GM18508 (cell line): ENCODE results near the gene CTNNA1.
"Not testable (repeated sequence)": the region's sequence is repeated elsewhere in the genome, so short reads cannot be mapped to it uniquely, and the experiment has no call there.

Source experiments
- ATAC-seq: cut with Tn5 transposase; IDR thresholded peaks from one replicate; pipeline ENCODE4 v1.9.1; 2021; ENCODE audit warnings: moderate number of reproducible peaks; ENCODE audit not compliant: insufficient read depth, unreplicated experiment

The CTNNA1 gene

DNA sequence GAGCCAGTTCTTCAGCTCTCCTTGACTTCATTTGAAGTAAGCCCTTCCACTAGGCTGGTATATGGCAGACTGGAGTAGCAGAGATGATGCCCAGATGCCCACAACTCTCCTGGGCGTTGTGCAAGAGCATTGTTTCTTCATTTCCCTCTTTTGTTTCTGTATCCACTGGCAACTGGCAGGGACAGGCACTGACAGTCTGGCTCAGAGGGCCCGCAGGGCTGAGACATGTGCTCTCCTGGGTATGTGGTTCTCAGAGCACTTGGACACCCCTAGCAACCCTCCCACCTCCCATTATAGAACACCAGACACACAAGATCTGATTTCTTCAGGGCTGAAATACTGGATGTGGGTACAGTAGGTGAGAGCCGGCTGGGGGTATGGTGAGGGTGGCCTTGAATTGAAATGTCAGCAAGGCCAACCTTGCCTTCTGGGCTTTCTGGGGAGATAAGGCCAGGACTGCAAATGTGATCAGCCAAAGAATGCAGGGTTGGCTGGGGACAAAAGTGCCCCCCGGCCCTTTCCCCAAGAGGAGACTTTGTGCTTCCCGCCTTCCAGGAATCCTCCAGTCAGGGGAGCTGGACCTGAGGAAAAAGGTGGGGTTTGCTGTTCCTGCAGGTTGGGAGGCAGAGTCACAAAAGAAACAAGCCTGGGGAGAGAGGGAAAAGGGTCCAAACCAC is 28.6 kb upstream of the CTNNA1 start:
- no peak for ATAC-seq

DNA sequence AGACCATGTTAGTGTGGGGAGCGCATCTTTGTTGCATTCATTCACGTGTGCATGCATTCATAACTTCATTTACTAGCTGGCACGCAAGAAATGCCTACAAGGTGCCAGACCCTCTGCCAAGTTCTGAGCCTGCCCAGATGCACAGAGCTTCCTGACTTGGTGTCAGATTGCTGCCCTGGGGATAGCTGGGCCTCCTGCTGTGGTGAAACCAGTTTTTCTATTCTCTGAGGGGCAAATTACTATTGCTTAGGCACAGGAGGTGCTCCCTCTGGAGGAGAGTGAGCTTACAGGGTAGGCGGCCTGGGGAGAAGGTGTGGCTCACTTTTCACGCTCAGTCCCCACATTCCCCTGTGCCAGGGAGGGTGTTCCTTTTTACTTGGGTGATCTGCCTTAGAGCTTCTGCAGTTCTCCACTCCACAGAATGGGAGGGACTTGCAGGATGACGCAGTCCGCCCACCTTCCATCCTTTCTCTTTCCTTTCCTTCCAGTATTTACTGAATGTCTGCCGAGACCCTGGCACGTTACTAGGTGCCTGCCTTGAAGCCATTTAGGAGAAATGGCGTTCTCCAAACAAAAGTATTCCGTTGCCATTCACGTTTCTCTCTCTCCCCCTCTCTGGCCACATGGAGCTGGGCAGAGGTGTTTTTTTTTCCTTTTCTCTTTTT is 27.9 kb upstream of the CTNNA1 start:
- no peak for ATAC-seq

DNA sequence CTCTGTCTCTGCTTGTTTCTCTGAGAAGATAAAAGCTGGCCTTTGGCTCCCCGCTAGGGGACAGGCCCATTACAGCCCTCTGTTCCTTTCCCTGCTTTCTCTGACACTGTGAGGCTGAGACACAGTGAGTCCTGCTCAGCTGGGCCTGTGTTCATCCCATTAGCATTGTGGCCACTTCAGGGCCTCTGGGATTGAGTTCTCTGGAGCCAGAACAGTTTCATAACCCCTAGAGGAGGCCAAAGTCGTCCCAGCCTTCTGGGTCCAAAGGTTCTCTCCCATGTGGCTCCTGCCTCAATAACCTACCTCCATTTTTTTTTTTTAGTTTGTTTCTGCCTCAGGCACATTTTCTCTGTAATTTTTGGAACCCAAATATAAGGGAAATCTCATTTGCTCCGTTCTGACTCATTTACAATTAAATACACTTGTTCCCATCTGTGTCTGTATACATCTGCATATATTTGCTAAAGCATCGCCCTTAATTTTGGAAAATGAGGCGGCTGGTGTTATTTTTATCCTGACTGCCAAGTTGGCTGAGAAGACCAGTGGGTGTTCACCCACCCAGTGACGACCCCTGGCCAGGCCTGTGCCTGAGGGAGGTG is 27.3 kb upstream of the CTNNA1 start:
- ATAC-seq, result no peak

DNA sequence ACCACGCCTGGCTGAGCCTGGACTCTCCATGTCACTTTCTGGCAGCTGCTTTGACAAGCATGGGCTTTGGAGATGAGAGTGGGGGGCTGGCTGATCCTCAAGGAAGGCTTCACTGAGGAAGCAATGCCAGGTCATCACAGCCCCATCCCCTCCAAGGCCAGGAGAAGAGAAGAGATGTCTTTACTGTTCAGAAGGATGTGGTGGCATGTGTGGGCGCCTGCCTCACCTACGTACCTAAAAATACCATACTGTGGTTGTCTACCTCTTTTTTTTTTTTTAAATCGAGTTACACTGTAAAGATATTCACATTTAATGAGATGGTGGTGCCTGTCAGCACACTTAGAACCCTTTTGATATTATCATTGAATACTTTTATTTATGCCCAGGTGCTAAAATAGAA is 26.4 kb upstream of the CTNNA1 start:
- no peak for ATAC-seq

DNA sequence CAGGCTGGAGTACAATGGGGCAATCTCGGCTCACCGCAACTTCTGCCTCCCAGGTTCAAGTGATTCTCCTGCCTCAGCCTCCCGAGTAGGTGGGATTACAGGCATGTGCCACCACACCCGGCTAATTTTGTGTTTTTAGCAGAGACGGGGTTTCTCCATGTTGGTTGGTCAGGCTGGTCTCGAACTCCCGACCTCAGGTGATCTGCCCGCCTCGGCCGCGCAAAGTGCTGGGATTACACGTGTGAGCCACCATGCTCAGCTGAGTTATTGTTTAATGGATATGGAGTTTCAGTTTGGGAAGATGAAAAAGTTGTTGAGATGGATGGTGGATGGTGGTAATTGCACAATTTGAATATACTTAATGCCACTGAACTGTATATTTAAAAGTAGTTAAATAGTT is 22.7 kb upstream of the CTNNA1 start:
- not testable (repeated sequence) for ATAC-seq

DNA sequence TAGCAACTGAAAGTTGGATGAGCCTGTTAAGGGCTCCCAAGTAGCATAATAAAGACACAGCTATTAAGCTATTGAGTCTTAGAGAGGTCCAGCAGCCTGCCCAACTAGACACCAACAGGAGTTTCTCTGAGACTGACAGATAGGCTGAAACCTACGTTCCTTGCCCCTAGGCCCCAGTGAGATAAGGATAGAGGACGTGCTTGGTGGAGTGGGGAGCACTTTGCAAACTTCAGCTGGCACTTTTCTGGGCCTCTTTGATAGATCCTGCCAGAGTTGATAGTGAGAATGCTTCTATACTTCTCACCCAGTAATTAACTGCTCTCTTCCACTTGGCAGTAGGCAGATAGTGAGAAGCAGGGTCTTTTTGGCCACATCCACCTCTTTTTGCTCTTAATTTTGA is 20.8 kb upstream of the CTNNA1 start:
- no peak for ATAC-seq

DNA sequence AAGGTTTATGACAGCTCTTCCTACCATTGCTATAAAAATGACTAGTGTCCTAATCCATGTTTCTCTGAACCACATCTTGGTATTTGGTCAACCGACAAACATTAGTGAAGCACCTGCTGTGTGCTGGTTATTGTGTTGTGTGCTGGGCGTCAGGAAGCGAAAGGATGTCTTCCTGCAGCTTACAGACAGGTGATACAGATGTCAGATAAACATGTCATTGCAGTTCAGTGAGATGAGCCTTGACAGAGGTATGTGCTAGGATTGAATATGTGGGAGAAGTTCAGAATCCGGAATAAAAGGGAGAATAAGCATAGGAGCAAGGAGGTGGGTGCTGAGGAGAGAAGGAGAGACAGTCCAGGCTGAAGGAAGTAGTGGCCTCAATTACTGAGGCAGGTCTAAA is 20.3 kb upstream of the CTNNA1 start:
- ATAC-seq, result no peak

DNA sequence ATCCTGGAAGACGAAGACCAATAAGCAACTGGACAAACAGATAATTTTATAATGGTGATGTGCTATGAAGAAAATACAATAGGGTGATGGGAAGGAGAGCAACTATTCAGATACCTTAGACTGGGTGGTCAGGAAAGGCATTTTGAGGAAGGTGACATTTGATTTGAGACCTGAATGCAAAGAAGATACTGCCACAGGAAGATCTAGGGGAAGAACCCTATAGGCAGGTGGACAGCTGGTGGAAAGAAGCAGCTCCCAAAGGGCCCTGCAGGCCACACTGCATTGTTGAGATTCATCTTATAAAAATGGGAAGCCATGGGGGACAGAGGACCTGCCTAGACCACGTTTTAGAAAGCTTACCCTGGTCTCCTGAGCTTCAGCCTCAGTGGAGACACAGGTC is 19.7 kb upstream of the CTNNA1 start:
- no peak for ATAC-seq

DNA sequence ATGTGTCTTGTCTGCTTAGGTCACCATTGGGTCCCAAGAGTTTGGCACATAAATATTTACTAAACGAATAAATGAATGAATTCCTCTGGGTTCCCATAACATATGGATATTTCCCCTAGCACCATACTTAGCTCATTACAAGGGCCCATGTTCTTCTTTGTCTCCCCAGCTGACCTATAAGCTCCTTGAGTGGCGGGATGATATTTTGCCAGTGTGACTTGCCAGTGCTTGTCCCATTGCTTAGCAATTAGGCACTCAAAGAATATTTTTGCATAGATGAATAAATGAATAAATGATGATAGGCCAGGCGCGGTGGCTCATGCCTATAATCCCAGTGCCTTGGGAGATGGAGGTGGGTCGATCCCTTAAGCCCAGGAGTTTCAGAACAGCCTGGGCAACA is 16.9 kb upstream of the CTNNA1 start:
- no peak for ATAC-seq

DNA sequence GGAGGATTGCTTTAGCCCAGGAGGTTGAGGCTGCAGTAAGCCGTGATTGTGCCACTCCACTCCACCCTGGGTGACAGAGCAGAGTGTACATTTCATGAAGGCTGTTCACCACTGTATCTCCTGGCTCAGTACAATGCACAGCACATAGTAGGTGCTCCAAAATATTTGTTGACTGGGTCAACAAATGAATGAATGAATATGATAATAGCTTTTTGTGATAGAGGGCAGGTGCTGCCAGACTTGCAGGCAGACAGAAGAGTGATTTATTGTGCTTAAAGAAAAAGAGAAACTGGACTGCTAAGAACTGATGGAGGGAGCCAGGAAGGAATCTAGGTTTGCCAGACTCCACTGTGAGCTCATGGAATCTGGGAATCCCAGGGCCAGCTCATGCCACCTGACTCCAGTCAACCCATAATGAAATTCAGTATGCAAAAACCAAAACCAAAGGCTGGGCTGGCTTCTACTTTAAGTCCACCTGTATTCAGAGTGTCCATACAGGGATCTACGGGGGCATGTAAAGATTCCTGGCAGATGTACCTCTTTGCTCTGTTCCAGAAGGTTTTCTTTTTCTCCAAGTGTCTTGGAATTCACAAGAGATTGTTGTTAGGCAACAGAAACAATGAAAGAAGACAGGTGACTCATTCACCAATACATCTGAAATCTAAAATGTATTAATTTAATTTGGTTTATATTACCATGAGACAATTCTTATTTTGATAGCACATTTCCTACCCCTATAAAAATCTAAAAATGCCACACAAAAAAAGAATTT is 15.5 kb upstream of the CTNNA1 start:
- ATAC-seq, result no peak

DNA sequence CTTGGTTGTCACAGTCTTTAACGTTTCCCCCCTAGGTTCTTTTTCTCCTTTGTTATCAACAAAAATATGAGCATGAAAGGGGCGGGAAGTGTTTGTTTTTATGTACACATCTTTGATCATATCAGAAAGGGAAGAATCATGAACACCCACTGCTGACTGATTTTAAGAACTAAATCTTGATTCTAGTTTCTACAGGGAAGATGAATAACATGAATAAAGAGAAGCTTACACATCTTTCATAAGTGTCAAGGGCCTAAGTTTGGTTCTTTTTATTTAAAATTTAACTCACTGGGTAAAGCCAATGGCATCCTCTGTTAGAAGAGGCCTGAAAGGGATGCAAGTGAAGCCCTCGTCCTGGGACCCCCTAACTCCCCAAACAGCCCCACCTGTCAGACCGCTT is 14.8 kb upstream of the CTNNA1 start:
- ATAC-seq, result no peak

DNA sequence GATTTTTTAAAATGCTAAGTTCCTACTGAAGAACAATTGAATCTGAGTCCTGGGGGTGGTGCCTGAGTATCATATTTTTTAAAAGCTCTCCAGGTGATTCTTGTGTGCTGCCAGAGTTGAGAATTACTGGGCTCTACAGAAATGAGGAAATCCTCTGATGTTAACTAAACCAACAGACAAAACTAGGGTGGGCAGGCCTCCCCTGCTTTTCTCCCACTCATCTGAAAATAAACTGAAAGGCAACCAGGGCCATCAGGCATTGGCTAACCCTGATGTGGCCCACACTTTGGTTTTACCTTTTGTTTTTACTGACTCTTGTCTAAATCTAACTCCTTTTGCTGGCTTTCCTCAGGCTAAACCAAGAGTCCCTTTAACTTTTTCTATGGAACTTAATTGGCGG is 13.3 kb upstream of the CTNNA1 start:
- ATAC-seq, result no peak

DNA sequence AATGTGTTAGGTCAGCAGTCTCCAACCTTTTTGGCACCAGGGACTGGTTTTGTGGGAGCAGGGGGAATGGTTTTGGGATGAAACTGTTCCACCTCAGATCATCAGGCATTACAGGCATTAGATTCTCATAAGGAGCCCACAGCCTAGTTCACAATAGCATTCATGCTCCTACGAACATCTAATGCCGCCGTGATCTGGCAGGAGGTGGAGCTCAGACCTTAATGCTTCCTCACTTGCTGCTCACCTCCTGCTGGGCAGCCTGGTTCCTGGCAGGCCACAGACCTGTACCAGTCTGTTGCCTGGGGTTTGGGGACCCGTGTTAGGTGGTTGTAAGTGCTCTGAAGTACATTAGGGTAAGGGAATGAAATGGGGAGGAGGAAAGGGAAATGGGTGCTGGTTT is 9.7 kb upstream of the CTNNA1 start:
- no peak for ATAC-seq

DNA sequence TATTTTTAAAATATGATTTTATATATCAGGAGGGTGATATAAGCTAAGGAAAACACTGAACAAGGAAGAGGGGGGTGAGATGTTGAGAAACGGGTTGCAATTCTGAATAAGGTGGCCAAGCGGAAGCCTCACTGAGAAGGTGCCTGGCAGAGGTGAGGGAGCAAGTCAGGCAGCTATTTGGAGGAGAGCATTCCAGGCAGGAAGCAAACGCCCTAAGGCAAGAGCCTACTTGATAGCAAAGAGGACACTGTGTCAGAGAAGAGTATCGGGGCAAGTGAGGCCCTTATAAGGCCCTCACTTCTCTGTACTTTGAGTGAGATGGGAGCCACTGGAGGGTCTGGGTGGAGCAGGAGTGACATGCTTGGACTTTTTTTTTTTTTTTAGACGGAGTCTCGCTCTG is 8.0 kb upstream of the CTNNA1 start:
- no peak for ATAC-seq

DNA sequence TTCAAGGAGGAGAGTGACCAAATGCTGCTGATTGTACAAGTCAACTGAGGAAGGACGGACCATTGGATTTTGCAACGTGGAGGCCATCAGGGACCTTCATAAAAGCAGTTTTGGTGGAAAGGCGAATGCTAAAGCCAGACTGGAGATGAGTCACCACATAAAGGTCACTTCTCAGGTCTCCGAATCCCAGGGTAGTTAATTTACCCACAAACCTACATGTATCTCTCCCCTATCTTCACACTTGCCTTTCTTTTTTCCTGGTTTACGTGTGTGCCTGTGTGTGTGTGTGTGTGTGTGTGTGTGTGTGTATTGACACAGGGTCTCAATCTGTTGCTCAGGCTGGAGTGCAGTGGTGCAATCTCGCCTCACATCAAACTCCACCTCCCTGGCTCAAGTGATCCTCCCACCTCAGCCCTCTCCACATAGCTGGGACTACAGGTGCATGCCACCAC is 4.6 kb upstream of the CTNNA1 start:
- no peak for ATAC-seq

DNA sequence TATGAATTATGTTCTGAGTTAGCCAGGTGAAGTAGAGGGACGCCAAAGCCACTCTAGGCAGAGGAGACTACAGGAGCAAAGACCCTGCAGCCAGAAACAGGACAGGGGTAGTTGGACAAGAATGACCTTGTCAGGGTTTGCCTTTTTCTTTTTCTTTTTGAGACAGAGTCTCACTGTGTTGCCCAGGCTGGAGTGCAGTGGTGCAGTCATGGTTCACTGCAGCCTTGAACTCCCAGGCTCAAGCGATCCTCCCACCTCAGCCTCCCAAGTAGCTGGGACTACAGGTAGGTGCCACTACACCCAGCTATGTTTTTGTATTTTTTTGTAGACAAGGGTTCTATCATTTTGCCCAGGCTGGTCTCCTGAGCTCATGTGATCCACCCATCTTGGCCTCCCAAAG is 1.9 kb upstream of the CTNNA1 start:
- not testable (repeated sequence) for ATAC-seq

DNA sequence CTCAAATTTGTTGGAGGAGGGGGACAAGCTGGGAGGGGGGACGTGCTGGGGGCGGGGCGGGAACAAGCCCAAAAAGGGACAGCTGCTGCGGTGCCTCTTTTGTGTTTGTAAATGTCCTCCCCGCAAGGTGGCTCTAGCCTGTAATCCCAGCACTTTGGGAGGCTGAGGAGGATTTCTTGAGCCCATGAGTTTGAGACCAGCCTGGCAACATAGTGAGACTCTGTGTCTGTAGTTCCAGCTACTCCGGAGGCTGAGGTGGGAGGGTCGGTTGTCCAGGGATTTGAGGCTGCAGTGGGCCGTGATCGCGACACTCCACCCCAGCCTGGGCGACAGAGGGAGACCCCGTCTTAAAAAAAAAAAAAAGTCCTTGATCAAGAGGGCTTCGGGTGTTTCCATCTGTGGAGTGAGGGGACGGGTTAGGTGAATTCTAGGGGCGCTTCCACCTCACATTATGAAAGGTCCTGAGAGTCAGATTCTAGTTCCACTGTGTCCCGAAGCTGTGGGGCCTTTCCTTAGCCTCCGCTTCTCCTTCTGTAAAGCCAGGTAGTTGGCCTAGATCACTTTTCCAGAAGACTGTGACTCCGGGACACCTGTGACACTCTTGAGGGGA is 779 bp upstream of the CTNNA1 start:
- ATAC-seq, result no peak

DNA sequence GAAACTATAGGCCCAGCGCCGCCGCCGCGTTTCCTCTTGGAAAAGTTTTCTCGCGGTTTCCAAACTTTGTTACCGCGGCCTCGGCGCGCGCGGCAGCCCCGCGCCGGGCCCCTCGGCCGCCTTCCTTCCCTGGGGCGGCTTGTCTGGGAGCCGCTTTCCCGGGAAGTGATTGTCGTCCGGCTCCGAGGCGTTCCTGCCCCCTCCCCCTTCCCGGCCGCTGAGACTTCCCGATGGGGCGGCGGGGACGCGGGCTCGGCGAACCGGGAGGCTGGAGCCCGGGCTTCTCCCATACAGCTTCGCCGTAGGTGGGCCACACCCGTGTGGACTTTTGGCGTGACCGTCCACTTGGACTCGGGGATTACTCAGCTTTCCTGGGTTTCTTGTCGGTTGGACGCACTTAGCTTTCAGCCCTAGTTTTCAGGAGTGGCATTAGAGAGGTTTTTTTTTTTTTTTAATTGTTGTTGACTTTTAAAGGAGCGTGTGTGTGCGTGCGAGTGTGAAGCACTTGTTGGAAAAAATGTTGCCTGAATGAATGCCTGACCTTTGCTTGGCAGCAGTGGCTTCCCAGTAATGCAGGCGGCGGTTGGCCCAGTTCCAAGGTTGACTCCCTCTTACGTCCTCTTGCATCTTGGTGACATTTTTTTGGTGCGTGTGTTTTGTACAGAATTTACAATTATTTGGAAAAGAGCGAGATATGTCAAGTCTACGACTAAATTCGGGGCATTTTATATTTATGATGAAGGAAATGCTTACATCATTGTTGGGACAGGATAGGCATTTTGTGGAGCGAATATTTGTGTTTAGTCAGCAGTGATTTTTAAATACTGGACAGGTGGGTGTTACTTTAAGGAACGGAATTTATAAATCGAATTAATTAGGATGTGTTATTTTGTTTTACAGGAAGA is 821 bp downstream of the CTNNA1 start:
- ATAC-seq, result no peak

DNA sequence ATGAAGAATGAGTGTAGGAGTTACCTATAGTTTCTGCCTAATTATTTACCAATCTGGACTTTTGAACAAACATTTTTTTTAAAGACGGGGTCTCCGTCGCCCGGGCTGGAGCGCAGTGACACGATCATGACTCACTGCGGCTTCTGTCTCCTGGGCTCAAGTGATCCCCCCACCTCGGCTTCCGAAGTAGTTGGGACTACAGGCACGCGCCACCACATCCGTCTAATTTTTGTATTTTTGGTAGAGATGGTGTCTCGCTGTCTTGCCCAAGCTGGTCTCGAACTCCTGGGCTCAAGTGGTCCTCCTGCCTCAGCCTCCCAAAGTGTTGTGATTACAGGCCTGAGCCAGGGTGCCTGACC is 1.5 kb downstream of the CTNNA1 start:
- no peak for ATAC-seq
